D721Med (cell line): ENCODE measurements around the gene SLC38A3.
A peak's percentile ranks its signal among the peaks of the same experiment; 100 is the strongest.

Experiments used
- DNase-seq: peaks from one replicate; pipeline ENCODE4 v3.0.0; 2011; ENCODE audit warnings: low spot score; ENCODE audit not compliant: insufficient read length
- FAIRE-seq: peaks from 2 replicates; lab custom pipeline; 2011; peaks lifted over from hg19 to GRCh38; lab: Jason Lieb, UNC
- TF ChIP-seq, protein P1 (sequence below): IDR thresholded peaks from 2 replicates; pipeline ENCODE4 v1.5.1; 2012; ENCODE audit warnings: mild to moderate bottlenecking, control low read depth; ENCODE audit not compliant: insufficient read depth; ENCODE audit errors: missing control alignments

Gene SLC38A3

GRCh38 chr3:50254577-50255250 lies 49.6 kb downstream of the SLC38A3 start:
- DNase-seq (no peak), FAIRE-seq (no peak)
- TF ChIP-seq, protein P1, sequence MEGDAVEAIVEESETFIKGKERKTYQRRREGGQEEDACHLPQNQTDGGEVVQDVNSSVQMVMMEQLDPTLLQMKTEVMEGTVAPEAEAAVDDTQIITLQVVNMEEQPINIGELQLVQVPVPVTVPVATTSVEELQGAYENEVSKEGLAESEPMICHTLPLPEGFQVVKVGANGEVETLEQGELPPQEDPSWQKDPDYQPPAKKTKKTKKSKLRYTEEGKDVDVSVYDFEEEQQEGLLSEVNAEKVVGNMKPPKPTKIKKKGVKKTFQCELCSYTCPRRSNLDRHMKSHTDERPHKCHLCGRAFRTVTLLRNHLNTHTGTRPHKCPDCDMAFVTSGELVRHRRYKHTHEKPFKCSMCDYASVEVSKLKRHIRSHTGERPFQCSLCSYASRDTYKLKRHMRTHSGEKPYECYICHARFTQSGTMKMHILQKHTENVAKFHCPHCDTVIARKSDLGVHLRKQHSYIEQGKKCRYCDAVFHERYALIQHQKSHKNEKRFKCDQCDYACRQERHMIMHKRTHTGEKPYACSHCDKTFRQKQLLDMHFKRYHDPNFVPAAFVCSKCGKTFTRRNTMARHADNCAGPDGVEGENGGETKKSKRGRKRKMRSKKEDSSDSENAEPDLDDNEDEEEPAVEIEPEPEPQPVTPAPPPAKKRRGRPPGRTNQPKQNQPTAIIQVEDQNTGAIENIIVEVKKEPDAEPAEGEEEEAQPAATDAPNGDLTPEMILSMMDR, result no peak

DNA sequence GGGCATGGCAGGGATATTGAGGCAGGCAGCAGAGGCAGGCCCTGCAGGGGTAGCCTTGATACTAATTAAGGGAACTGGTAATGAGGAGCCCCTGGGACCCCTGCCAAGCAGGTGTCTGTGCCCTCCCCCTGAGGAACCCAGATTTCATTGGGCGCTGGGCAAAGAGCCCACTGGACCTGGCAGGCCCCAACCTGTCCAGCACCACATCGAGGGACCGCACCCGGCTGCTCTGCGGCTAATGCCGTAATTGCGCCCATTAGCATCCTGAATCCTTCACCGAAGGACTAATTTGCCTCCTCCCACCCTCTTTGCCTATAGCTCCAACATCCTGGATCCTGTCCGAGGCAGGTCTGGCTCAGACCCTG lies 50.2 kb downstream of the SLC38A3 start:
- no peak for FAIRE-seq
- DNase-seq, result no peak
- TF ChIP-seq, protein P1, result no peak

- DNase-seq (no peak), FAIRE-seq (no peak)
- TF ChIP-seq, protein P1, result peak; percentile 42
Measured at GRCh38 chr3:50256978-50257890, 52.2 kb downstream of the SLC38A3 start.

DNA sequence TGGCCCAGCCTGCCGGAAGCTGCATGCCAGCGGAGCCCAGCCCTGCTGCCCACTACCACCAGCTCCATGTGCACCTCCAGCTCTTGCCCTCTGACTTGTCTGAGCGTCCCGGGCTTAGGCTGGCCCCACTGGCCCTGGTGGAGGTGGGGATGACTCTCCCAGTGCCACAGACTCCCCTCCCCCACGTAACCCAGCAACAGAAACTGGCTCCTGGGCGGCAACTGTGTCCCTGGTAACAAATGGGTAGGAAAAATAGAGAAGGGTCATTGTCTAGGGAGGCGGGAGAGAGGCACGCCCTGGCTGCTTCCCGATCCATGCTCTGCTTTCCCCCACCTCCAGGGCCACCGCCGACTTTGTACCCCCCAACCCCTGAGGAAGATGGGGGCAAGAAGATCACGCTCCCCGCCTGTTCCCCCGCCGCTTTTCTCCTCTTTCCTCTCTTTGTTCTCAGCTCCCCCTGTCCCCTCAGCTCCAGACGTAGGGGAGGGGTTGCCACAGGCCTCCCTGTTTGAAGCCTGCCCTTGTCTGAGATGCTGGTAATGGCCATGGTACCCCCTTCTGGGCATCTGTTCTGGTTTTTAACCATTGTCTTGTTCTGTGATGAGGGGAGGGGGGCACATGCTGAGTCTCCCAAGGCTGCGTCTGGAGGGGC lies 53.1 kb downstream of the SLC38A3 start:
- FAIRE-seq, result no peak
- TF ChIP-seq, protein P1, result no peak

DNA sequence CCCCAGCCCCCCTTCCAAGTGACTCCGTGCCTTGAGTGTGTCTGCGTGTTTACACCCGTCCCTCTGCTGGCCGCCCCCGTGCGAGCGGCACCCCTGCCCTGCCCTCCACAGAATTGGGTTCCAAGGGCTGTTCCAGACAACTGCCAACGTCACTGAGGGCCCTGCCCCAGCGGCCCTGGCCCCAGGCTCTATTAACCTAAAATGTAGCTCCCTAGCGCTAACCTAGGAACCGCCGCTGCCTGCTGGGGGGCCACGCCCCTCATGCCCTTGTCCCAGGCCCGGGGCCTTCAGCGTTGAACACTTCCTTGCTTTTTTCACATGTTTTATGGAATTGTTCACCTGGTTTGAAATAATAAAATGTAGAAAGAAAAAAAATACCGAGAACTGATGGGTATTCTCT lies 53.9 kb downstream of the SLC38A3 start:
- FAIRE-seq, result no peak
- TF ChIP-seq, protein P1, result no peak

More for the DNA sequence above, 53.1 kb downstream of the SLC38A3 start:
- DNase-seq, result no peak

GRCh38 chr3:50259432-50260026 lies 54.5 kb downstream of the SLC38A3 start:
- TF ChIP-seq, protein P1, result no peak
- FAIRE-seq (no peak), DNase-seq (no peak)

More for the DNA sequence above, 53.9 kb downstream of the SLC38A3 start:
- DNase-seq, result no peak
